HepG2 (cell line): ENCODE data around the gene NSF. TPM values are rescaled to one million over a fixed set of nuclear protein-coding genes. Genes with fewer than 3 reads are reported as not detected.

ENCODE experiments used
- FOXM1 ChIP-seq: sonication (generic); formaldehyde crosslinking; IDR thresholded peaks from 2 replicates; pipeline ENCODE4 v1.5.0; 2020; ENCODE audit warnings: missing genetic modification reagents
- GATA4 ChIP-seq: sonication (generic); IDR thresholded peaks from 2 replicates; pipeline ENCODE4 v1.6.1; 2016; ENCODE audit warnings: antibody characterized with exemption, low read depth, borderline replicate concordance
- GTF3A ChIP-seq: sonication (generic); formaldehyde crosslinking; conservative IDR thresholded peaks from 2 replicates; pipeline ENCODE4 v1.4.0; 2020; ENCODE audit warnings: mild to moderate bottlenecking, missing genetic modification reagents
- MIER3 ChIP-seq: IDR thresholded peaks from 2 replicates; pipeline ENCODE4 v1.6.1; 2016; ENCODE audit warnings: missing compliant biosample characterization, borderline replicate concordance
- NFATC3 ChIP-seq: sonication (generic); formaldehyde crosslinking; IDR thresholded peaks from 2 replicates; pipeline ENCODE4 v1.5.1; 2020; ENCODE audit warnings: mild to moderate bottlenecking, missing genetic modification reagents
- RBM22 ChIP-seq: fragments of 200-400 bp; formaldehyde crosslinking; optimal IDR thresholded peaks from 2 replicates; pipeline ENCODE3; 2017; ENCODE audit warnings: mild to moderate bottlenecking, low read length, moderate library complexity
- TGIF2 ChIP-seq: IDR thresholded peaks from 2 replicates; pipeline ENCODE4 v1.6.1; 2016; ENCODE audit warnings: control low read depth, missing compliant biosample characterization
- ZNF230 ChIP-seq: sonication (generic); formaldehyde crosslinking; IDR thresholded peaks from 2 replicates; pipeline ENCODE4 v1.4.0; 2020; ENCODE audit warnings: mild to moderate bottlenecking, missing genetic modification reagents
- ZNF552 ChIP-seq: sonication (generic); formaldehyde crosslinking; IDR thresholded peaks from 2 replicates; pipeline ENCODE4 v1.9.0; 2022; ENCODE audit warnings: missing genetic modification reagents, mild to moderate bottlenecking, borderline replicate concordance
- ZSCAN21 ChIP-seq: sonication (generic); formaldehyde crosslinking; IDR thresholded peaks from 2 replicates; pipeline ENCODE4 v1.8.0; 2022; ENCODE audit warnings: mild to moderate bottlenecking, missing genetic modification reagents, moderate library complexity, borderline replicate concordance
- polyA plus RNA-seq, 8 experiments: library from polyadenylated mRNA; depleted of rRNA in 3 of 8; stranded (reverse) in 7 of 8; unstranded in 1 of 8; fragments of >200 nt; fragmentation: Illumina TruSeq in 4 of 8; extraction: Trizol in 4 of 8; gene quantifications; 2 replicates each; pipeline versions ENCODE4 v1.2.1 to v1.2.3, GENCODE V29; 2011 to 2016; ENCODE audit warnings: low read depth in 4 of 8, missing spikeins in 1 of 8, mixed read lengths in 1 of 8; ENCODE audit not compliant: insufficient read depth in 1 of 8
- total RNA-seq, 5 experiments: library from RNA; depleted of rRNA; stranded (reverse); fragments of >200 nt; fragmentation: Illumina TruSeq; extraction: Trizol; gene quantifications; 2 replicates each; pipeline ENCODE4 v1.2.3, GENCODE V29; 2016; ENCODE audit warnings: low read depth in 1 of 5
- TF ChIP-seq, protein P1 (sequence below): sonication (generic); formaldehyde crosslinking; IDR thresholded peaks from 2 replicates; pipeline ENCODE4 v1.8.1; 2022; ENCODE audit warnings: low read depth, mild to moderate bottlenecking, missing genetic modification reagents
- TF ChIP-seq, protein P2 (sequence below): IDR thresholded peaks from 2 replicates; pipeline ENCODE4 v1.6.1; 2016
- TF ChIP-seq, protein P3 (sequence below): sonication (generic); formaldehyde crosslinking; IDR thresholded peaks from 2 replicates; pipeline ENCODE4 v1.9.0; 2021; ENCODE audit warnings: missing genetic modification reagents, mild to moderate bottlenecking, borderline replicate concordance
- TF ChIP-seq, protein P4 (sequence below): sonication (generic); formaldehyde crosslinking; IDR thresholded peaks from 2 replicates; pipeline ENCODE4 v1.4.0; 2020; ENCODE audit warnings: missing genetic modification reagents
- TF ChIP-seq, protein P5 (sequence below): sonication (generic); formaldehyde crosslinking; conservative IDR thresholded peaks from 2 replicates; pipeline ENCODE4 v1.8.1; 2023; ENCODE audit warnings: missing genetic modification reagents
- TF ChIP-seq, protein P6 (sequence below): sonication (generic); formaldehyde crosslinking; IDR thresholded peaks from 2 replicates; pipeline ENCODE4 v1.5.0; 2020; ENCODE audit warnings: mild to moderate bottlenecking, missing genetic modification reagents

Gene NSF
- total and polyA plus RNA-seq, 2 of the 13 experiments (the other 11 are each of a cell fraction or from before 2014, with no cell fraction given) = 21.9 to 37.8 TPM

DNA sequence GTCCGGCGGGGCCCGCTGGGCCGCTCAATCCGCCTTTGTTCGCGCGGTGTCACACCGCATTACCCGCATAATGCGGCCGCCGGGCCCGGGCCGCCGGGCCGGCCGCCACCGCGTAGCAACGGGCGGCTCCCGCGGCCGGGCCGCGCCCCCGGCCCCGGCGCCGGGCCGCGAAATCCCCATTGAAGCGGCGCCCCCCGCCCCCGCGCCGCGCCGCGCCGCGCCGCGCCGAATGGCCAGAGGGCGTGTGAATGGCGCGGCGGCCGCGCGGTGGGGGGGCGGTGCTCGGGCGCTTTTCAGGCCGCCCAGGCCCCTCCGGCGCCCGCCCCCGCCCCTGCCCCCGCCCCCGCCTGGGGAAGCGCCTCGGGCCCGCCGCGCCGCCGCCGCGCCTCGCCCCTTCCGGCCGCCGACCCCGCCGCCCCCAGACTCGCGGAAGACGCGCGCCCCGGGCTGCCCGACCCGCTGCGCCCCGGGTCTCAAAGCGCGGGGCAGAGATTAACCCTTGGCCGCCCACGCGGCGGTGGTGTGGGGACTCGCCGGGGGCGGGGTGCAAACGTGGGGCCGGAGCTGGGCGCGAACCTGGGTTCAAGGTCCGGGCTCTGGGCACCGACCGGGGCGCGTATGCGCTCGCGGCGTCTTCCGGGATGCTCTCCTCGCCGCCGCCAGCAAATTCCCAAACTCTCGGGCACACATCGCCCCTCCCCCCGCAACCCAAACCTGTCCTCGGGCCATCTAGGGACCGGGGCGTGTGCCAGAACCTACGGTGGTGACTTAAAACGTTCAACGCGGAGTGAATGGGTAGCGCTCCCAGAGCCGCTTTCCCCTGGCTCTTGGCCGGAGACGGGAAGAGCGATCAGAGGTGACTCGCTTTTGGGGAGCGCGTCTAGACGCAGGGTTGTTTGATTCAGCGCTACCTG lies 181.3 kb downstream of the NSF start (continued):
- TF ChIP-seq, protein P1, sequence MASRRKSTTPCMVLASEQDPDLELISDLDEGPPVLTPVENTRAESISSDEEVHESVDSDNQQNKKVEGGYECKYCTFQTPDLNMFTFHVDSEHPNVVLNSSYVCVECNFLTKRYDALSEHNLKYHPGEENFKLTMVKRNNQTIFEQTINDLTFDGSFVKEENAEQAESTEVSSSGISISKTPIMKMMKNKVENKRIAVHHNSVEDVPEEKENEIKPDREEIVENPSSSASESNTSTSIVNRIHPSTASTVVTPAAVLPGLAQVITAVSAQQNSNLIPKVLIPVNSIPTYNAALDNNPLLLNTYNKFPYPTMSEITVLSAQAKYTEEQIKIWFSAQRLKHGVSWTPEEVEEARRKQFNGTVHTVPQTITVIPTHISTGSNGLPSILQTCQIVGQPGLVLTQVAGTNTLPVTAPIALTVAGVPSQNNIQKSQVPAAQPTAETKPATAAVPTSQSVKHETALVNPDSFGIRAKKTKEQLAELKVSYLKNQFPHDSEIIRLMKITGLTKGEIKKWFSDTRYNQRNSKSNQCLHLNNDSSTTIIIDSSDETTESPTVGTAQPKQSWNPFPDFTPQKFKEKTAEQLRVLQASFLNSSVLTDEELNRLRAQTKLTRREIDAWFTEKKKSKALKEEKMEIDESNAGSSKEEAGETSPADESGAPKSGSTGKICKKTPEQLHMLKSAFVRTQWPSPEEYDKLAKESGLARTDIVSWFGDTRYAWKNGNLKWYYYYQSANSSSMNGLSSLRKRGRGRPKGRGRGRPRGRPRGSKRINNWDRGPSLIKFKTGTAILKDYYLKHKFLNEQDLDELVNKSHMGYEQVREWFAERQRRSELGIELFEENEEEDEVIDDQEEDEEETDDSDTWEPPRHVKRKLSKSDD (CRISPR knock-in tag) = 0 out of 2 replicates have a peak, but pooled peaks have one; percentile 36
- TF ChIP-seq, protein P2, sequence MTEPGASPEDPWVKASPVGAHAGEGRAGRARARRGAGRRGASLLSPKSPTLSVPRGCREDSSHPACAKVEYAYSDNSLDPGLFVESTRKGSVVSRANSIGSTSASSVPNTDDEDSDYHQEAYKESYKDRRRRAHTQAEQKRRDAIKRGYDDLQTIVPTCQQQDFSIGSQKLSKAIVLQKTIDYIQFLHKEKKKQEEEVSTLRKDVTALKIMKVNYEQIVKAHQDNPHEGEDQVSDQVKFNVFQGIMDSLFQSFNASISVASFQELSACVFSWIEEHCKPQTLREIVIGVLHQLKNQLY = peak; percentile 90
- TF ChIP-seq NFATC3 (peak; percentile 72; the same call in 1 of the 2 replicates), ZSCAN21 (CRISPR knock-in tag) (no peak), TGIF2 (peak; percentile 66; the same call in 1 of the 2 replicates), GTF3A (no peak), ZNF552 (CRISPR knock-in tag) (0 out of 2 replicates have a peak, but pooled peaks have one; percentile 43), FOXM1 (CRISPR knock-in tag) (peak; percentile 64; the same call in 1 of the 2 replicates), MIER3 (no peak; the same call in 1 of the 2 replicates), RBM22 (no peak), ZNF230 (CRISPR knock-in tag) (peak; percentile 69; the same call in 1 of the 2 replicates), GATA4 (no peak)
- TF ChIP-seq, protein P3, sequence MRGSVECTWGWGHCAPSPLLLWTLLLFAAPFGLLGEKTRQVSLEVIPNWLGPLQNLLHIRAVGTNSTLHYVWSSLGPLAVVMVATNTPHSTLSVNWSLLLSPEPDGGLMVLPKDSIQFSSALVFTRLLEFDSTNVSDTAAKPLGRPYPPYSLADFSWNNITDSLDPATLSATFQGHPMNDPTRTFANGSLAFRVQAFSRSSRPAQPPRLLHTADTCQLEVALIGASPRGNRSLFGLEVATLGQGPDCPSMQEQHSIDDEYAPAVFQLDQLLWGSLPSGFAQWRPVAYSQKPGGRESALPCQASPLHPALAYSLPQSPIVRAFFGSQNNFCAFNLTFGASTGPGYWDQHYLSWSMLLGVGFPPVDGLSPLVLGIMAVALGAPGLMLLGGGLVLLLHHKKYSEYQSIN = no peak
- TF ChIP-seq, protein P4, sequence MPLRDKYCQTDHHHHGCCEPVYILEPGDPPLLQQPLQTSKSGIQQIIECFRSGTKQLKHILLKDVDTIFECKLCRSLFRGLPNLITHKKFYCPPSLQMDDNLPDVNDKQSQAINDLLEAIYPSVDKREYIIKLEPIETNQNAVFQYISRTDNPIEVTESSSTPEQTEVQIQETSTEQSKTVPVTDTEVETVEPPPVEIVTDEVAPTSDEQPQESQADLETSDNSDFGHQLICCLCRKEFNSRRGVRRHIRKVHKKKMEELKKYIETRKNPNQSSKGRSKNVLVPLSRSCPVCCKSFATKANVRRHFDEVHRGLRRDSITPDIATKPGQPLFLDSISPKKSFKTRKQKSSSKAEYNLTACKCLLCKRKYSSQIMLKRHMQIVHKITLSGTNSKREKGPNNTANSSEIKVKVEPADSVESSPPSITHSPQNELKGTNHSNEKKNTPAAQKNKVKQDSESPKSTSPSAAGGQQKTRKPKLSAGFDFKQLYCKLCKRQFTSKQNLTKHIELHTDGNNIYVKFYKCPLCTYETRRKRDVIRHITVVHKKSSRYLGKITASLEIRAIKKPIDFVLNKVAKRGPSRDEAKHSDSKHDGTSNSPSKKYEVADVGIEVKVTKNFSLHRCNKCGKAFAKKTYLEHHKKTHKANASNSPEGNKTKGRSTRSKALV (CRISPR knock-in tag) = peak; percentile 95
- TF ChIP-seq, protein P5, sequence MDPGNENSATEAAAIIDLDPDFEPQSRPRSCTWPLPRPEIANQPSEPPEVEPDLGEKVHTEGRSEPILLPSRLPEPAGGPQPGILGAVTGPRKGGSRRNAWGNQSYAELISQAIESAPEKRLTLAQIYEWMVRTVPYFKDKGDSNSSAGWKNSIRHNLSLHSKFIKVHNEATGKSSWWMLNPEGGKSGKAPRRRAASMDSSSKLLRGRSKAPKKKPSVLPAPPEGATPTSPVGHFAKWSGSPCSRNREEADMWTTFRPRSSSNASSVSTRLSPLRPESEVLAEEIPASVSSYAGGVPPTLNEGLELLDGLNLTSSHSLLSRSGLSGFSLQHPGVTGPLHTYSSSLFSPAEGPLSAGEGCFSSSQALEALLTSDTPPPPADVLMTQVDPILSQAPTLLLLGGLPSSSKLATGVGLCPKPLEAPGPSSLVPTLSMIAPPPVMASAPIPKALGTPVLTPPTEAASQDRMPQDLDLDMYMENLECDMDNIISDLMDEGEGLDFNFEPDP (CRISPR knock-in tag) = no peak
- TF ChIP-seq, protein P6, sequence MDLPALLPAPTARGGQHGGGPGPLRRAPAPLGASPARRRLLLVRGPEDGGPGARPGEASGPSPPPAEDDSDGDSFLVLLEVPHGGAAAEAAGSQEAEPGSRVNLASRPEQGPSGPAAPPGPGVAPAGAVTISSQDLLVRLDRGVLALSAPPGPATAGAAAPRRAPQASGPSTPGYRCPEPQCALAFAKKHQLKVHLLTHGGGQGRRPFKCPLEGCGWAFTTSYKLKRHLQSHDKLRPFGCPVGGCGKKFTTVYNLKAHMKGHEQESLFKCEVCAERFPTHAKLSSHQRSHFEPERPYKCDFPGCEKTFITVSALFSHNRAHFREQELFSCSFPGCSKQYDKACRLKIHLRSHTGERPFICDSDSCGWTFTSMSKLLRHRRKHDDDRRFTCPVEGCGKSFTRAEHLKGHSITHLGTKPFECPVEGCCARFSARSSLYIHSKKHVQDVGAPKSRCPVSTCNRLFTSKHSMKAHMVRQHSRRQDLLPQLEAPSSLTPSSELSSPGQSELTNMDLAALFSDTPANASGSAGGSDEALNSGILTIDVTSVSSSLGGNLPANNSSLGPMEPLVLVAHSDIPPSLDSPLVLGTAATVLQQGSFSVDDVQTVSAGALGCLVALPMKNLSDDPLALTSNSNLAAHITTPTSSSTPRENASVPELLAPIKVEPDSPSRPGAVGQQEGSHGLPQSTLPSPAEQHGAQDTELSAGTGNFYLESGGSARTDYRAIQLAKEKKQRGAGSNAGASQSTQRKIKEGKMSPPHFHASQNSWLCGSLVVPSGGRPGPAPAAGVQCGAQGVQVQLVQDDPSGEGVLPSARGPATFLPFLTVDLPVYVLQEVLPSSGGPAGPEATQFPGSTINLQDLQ = 0 out of 2 replicates have a peak, but pooled peaks have one; percentile 13
